GM19395 (cell line): ENCODE results near the gene KLF11.
"Not testable (repeated sequence)": the region's sequence is repeated elsewhere in the genome, so short reads cannot be mapped to it uniquely, and the experiment has no call there.

Source experiments
- ATAC-seq: cut with Tn5 transposase; IDR thresholded peaks from one replicate; pipeline ENCODE4 v1.9.1; 2021; ENCODE audit warnings: mild to moderate bottlenecking, moderate library complexity; ENCODE audit not compliant: unreplicated experiment

The KLF11 gene

GRCh38 chr2:10080536-10081304 lies 37.4 kb downstream of the KLF11 start:
- peak; percentile 26 for ATAC-seq

GRCh38 chr2:10083046-10083445 lies 39.7 kb downstream of the KLF11 start:
- ATAC-seq, result no peak

DNA sequence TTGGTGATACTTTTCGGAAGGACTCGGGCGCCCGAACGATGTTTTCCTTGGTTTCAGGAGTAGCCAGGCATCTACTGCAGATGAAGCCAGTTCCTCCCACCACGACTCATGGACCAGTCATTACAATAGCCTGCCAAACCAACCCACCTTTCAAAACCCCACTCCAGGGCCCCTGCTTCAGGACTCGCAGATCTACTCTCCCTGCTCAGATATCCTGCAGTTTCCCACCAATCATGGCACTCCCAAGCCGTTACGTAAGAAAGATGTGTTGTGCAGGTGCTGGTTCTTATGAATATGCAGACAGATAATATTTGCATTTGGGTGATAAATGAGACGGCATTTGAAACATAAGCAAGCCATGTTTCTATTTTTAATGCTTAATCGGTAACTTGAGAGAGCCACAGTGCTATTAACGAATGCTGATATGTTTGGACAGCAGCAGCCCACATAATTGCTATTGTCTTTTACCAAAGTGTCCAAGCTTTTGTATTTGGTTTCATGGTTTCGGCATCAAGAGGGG lies 40.4 kb downstream of the KLF11 start:
- ATAC-seq, result peak; percentile 43

- no peak for ATAC-seq
Measured at GRCh38 chr2:10084223-10084865, 41.0 kb downstream of the KLF11 start.

DNA sequence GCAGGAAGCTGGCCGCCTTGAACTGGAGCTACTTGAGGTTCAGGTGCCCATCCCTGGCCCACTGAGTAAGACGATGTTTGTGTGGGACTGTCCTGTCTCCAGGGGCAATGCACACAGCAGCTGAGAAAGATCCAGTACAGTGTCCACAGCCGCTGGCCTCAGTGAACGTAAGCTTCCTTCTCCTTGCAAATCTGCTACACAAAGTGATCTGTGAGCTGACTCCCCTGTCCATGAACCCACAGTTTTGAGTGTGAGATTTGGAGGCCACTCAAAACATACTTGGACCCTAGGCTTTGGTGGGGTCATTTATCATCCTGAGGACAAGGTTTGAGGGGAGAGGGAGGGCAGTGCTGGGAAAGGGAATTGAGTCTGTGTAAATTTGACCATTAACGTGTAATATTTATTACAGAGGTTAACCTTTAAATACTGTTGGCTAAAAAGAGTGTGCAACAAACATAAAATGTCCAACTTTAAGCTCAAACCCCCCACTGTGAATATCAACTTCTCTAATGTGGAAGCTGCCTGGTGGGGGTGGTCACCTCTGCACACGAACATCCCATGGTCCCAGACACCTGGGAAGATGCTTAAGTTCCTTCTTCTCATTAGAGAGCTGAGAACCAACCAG lies 41.8 kb downstream of the KLF11 start:
- ATAC-seq, result no peak

DNA sequence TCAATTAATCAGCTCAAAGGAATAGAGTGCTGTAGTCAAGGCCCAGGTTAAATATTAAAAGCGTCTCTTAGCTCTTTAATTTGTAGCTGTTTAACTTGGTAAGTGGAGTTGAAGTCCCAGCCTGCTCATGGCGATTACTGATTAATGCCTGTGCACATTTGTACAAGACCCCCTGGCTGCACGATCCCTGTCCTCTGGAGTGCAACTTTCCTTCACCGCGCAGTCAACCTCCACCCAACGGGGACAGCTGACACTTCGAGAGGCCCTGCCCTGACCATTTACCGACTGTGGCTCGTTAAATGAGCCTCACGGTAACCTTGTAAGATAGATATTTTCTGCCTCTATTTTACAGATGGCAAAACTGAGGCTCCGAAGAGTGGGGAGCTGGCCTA lies 42.3 kb downstream of the KLF11 start:
- ATAC-seq, result no peak

- ATAC-seq, result no peak
Measured at GRCh38 chr2:10086950-10087349, 43.6 kb downstream of the KLF11 start.

- no peak for ATAC-seq
Measured at GRCh38 chr2:10087360-10087759, 44.0 kb downstream of the KLF11 start.

- no peak for ATAC-seq
Measured at GRCh38 chr2:10089565-10090190, 46.3 kb downstream of the KLF11 start.

GRCh38 chr2:10091182-10091888 lies 48.0 kb downstream of the KLF11 start:
- peak; percentile 50 for ATAC-seq

- ATAC-seq, result not testable (repeated sequence)
Measured at GRCh38 chr2:10091889-10092244, 48.5 kb downstream of the KLF11 start.

DNA sequence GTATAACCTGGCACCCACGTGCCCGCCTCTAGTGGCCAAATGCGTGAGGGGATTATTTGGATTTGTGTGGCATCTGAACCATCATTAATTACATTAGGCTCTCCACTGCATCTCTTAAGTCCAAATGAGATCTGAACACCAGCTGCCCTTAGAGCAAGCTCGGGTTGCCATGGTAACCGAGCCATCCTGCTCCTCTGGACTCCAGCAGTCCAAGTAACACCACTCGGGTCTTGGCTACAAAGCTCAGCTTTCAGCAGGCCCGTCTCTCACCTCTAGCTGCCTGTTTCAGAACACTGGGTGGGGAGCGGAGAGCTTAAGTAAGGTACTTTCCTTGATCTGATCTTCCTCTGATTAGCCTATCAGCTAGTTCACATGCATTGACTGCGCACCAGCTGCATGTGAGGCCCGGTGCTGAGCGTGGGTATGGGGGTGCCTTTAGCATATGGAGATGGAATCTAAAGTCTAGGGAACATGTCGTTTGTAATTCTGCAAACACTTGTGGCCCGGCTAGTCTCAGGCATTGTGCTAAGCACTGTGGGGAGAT lies 51.0 kb downstream of the KLF11 start:
- ATAC-seq, result no peak

GRCh38 chr2:10095175-10095574 lies 51.8 kb downstream of the KLF11 start:
- ATAC-seq, result no peak

GRCh38 chr2:10096641-10097040 lies 53.3 kb downstream of the KLF11 start:
- ATAC-seq, result no peak

DNA sequence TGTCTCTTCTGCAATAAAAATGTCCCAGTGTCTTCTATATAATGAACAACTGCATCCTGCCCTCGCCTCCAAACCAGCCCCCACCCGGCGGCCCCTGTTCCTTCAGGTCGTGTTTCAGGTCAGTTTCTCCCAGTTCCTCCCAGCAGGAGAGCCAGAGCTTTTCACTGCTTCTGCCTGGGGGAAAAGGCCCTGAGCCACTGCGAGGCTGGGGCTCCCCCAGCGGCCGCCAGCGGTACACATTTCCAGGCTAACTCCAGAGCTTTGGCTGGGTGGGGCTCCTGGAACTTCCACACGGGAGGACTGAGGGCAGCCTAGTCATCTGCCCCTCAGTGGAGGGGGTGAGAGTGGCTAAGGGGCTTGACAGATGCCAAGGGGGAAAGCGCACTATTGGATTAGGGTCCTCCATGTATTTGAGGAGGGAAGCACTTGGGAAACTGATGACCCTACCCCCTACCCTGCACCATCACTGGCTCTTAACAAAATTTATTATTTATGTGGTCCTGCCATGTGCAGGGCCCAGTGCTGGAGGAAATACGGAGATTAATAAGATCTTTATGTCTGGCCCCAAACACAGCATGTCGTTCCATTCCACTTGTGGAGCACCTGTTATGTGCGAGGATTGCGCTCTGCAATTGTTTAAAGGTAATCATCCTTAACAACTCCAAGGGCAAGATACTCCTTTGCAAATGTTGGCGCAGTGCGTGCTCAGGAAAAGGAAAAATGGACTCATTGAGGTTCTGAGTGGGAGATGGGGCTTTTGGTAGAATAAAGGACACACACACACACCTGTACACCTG lies 54.2 kb downstream of the KLF11 start:
- peak; percentile 73 for ATAC-seq

- ATAC-seq, result no peak
Measured at GRCh38 chr2:10101491-10101890, 58.1 kb downstream of the KLF11 start.

DNA sequence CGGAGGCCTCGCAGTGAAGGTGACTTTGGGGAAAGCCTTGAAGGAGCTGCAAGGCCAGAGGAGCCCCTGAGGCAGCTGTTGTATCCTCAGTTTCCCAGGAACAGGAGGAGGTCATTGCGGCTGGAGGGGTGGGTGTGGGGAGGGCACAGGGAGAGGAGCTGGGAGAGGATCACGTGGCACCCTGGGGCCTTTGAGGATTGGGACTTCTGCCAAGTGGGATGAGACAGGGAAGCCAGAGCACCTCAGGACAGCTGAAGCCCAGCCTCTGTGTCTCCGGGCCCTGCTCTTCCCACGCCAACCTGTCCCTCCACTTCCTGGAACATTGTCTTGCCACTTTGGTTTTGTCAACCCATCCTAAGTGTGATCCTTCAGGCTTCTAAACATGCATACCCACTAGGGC lies 59.8 kb downstream of the KLF11 start:
- ATAC-seq, result no peak
